Measurements from ENCODE around the gene KRT12.

The KRT12 gene

DNA sequence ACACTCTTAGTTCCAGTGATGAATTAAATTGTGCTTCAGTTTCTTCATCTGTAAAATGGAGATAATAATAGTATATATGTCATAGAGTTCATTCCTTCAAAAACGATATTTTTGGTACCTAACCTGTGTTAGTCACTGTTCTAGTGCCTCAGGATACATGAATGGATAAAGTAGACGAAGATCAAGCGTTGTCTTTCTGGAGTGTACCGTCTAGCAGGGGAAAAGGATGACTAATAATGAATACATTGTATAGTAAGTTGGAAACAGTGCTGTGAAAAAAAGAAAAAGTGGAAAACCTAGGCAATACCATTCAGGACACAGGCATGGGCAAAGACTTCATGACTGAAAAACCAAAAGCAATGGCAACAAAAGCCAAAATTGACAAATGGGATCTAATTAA is 53.2 kb downstream of the KRT12 start:
- DNase-seq, result peak; percentile 18

DNA sequence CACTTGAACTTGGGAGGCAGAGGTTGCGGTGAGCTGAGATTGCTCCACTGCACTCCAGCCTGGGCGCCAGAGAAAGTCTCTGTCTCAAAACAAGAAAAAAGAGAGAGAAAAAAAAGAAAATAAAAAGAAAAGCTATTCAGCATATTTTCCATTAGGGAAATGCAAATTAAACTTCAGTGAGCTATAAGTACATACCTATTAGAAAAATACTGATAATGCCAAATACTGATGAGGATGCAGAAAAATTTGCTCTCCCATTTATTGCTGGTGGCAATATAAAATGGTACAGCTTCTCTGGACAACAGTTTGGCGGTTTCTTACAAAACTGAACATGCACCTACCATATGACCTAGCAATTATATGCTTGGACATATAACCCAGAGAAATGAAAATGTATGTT is 54.4 kb downstream of the KRT12 start:
- no peak for DNase-seq

All from HCEC 1CT (cell line).